HepG2 (cell line): ENCODE measurements around the gene HDLBP. TPM values are rescaled to one million over a fixed set of nuclear protein-coding genes. Genes with fewer than 3 reads are reported as not detected.

ENCODE experiments used
- ATM ChIP-seq: fragments of 450-650 bp; IDR thresholded peaks from 2 replicates; pipeline ENCODE4 v1.7.1; 2017; ENCODE audit warnings: mild to moderate bottlenecking, borderline replicate concordance
- EED ChIP-seq: sonication (generic); formaldehyde crosslinking; IDR thresholded peaks from 2 replicates; pipeline ENCODE4 v1.5.0; 2020; ENCODE audit warnings: mild to moderate bottlenecking, missing genetic modification reagents
- ELF3 ChIP-seq: IDR thresholded peaks from 2 replicates; pipeline ENCODE4 v1.6.1; 2016; ENCODE audit warnings: missing genetic modification reagents, missing compliant biosample characterization
- HIVEP1 ChIP-seq: sonication (generic); formaldehyde crosslinking; IDR thresholded peaks from 2 replicates; pipeline ENCODE4 v1.4.0; 2020; ENCODE audit warnings: mild to moderate bottlenecking, missing genetic modification reagents
- NBN ChIP-seq: fragments of 450-650 bp; conservative IDR thresholded peaks from 2 replicates; pipeline ENCODE4 v1.6.1; 2017
- ZBTB42 ChIP-seq: sonication (generic); formaldehyde crosslinking; IDR thresholded peaks from 2 replicates; pipeline ENCODE4 v1.5.0; 2020; ENCODE audit warnings: mild to moderate bottlenecking, missing genetic modification reagents
- ZNF333 ChIP-seq: sonication (generic); formaldehyde crosslinking; IDR thresholded peaks from 2 replicates; pipeline ENCODE4 v1.4.0; 2020; ENCODE audit warnings: mild to moderate bottlenecking, missing genetic modification reagents, borderline replicate concordance
- polyA plus RNA-seq, 8 experiments: library from polyadenylated mRNA; depleted of rRNA in 3 of 8; stranded (reverse) in 7 of 8; unstranded in 1 of 8; fragments of >200 nt; fragmentation: Illumina TruSeq in 4 of 8; extraction: Trizol in 4 of 8; gene quantifications; 2 replicates each; pipeline versions ENCODE4 v1.2.1 to v1.2.3, GENCODE V29; 2011 to 2016; ENCODE audit warnings: low read depth in 4 of 8, missing spikeins in 1 of 8, mixed read lengths in 1 of 8; ENCODE audit not compliant: insufficient read depth in 1 of 8
- total RNA-seq, 5 experiments: library from RNA; depleted of rRNA; stranded (reverse); fragments of >200 nt; fragmentation: Illumina TruSeq; extraction: Trizol; gene quantifications; 2 replicates each; pipeline ENCODE4 v1.2.3, GENCODE V29; 2016; ENCODE audit warnings: low read depth in 1 of 5
- TF ChIP-seq, protein P1 (sequence below), 2 experiments: fragments of 450-650 bp in 1 of 2; sonication (generic) in 1 of 2; formaldehyde crosslinking in 1 of 2; IDR thresholded peaks; 2 replicates each; pipeline versions ENCODE4 v1.6.1 to v1.8.0; 2016 to 2022; ENCODE audit warnings: antibody characterized with exemption in 1 of 2, mild to moderate bottlenecking in 1 of 2, missing genetic modification reagents in 1 of 2
- TF ChIP-seq, protein P2 (sequence below): sonication (generic); formaldehyde crosslinking; IDR thresholded peaks from 2 replicates; pipeline ENCODE4 v1.4.0; 2020; ENCODE audit warnings: missing genetic modification reagents
- TF ChIP-seq, protein P3 (sequence below): sonication (generic); formaldehyde crosslinking; IDR thresholded peaks from 2 replicates; pipeline ENCODE4 v1.4.0; 2020; ENCODE audit warnings: missing genetic modification reagents
- TF ChIP-seq, protein P4 (sequence below): IDR thresholded peaks from 2 replicates; pipeline ENCODE4 v1.6.1; 2018; ENCODE audit warnings: missing genetic modification reagents, mild to moderate bottlenecking, missing compliant biosample characterization

HDLBP gene
- total and polyA plus RNA-seq, 2 of the 13 experiments (the other 11 are each of a cell fraction or from before 2014, with no cell fraction given): 464 to 707 TPM

DNA sequence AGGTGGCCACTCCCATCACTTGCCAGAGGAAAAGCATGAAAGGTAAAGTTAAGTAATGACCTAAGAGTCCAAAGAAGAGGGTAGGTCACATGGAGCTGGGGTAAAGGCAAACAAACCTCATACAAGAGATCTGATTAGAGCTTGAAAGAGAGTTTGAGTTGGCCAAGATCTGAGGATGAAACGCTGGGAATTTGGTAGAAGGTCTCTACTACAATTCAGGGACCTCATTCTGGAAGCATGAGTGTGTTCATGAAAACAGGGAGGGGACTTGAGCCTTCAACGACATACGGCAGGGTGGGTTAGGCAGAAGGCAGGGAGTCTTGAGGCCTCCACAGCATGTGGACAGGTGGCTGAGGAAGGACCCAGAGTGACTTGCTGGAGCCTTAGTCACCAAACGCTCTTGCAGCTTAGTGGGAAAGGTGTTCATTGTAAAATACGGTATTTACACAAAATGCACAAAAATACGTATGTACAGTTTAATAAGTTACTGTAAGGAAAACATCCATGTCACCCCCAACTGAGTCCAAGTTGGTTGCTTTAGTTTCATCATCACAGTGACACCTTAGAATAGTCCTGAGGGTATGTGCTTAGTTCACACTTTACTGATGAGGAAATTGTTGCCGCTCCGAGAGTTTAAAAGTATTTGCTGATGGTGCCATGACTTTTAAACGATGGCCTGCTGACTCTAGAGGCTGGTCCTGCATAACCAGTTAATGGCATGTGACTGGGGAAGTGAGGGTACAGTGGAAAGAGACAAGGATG lies 35.6 kb upstream of the HDLBP start (continued):
- TF ChIP-seq, protein P1, sequence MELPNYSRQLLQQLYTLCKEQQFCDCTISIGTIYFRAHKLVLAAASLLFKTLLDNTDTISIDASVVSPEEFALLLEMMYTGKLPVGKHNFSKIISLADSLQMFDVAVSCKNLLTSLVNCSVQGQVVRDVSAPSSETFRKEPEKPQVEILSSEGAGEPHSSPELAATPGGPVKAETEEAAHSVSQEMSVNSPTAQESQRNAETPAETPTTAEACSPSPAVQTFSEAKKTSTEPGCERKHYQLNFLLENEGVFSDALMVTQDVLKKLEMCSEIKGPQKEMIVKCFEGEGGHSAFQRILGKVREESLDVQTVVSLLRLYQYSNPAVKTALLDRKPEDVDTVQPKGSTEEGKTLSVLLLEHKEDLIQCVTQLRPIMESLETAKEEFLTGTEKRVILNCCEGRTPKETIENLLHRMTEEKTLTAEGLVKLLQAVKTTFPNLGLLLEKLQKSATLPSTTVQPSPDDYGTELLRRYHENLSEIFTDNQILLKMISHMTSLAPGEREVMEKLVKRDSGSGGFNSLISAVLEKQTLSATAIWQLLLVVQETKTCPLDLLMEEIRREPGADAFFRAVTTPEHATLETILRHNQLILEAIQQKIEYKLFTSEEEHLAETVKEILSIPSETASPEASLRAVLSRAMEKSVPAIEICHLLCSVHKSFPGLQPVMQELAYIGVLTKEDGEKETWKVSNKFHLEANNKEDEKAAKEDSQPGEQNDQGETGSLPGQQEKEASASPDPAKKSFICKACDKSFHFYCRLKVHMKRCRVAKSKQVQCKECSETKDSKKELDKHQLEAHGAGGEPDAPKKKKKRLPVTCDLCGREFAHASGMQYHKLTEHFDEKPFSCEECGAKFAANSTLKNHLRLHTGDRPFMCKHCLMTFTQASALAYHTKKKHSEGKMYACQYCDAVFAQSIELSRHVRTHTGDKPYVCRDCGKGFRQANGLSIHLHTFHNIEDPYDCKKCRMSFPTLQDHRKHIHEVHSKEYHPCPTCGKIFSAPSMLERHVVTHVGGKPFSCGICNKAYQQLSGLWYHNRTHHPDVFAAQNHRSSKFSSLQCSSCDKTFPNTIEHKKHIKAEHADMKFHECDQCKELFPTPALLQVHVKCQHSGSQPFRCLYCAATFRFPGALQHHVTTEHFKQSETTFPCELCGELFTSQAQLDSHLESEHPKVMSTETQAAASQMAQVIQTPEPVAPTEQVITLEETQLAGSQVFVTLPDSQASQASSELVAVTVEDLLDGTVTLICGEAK (IDR thresholded peaks at IDR 0.05): no peak
- TF ChIP-seq, protein P1 (CRISPR knock-in tag; IDR thresholded peaks at IDR 0.05): no peak
- TF ChIP-seq, protein P2, sequence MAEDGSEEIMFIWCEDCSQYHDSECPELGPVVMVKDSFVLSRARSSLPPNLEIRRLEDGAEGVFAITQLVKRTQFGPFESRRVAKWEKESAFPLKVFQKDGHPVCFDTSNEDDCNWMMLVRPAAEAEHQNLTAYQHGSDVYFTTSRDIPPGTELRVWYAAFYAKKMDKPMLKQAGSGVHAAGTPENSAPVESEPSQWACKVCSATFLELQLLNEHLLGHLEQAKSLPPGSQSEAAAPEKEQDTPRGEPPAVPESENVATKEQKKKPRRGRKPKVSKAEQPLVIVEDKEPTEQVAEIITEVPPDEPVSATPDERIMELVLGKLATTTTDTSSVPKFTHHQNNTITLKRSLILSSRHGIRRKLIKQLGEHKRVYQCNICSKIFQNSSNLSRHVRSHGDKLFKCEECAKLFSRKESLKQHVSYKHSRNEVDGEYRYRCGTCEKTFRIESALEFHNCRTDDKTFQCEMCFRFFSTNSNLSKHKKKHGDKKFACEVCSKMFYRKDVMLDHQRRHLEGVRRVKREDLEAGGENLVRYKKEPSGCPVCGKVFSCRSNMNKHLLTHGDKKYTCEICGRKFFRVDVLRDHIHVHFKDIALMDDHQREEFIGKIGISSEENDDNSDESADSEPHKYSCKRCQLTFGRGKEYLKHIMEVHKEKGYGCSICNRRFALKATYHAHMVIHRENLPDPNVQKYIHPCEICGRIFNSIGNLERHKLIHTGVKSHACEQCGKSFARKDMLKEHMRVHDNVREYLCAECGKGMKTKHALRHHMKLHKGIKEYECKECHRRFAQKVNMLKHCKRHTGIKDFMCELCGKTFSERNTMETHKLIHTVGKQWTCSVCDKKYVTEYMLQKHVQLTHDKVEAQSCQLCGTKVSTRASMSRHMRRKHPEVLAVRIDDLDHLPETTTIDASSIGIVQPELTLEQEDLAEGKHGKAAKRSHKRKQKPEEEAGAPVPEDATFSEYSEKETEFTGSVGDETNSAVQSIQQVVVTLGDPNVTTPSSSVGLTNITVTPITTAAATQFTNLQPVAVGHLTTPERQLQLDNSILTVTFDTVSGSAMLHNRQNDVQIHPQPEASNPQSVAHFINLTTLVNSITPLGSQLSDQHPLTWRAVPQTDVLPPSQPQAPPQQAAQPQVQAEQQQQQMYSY (CRISPR knock-in tag): no peak
- TF ChIP-seq ELF3 (CRISPR knock-in tag): peak; percentile 52; the same call in 1 of the 2 replicates
- TF ChIP-seq ZBTB42 (CRISPR knock-in tag): no peak
- no peak for TF ChIP-seq EED
- TF ChIP-seq NBN: no peak
- TF ChIP-seq HIVEP1 (CRISPR knock-in tag): no peak
- TF ChIP-seq, protein P3, sequence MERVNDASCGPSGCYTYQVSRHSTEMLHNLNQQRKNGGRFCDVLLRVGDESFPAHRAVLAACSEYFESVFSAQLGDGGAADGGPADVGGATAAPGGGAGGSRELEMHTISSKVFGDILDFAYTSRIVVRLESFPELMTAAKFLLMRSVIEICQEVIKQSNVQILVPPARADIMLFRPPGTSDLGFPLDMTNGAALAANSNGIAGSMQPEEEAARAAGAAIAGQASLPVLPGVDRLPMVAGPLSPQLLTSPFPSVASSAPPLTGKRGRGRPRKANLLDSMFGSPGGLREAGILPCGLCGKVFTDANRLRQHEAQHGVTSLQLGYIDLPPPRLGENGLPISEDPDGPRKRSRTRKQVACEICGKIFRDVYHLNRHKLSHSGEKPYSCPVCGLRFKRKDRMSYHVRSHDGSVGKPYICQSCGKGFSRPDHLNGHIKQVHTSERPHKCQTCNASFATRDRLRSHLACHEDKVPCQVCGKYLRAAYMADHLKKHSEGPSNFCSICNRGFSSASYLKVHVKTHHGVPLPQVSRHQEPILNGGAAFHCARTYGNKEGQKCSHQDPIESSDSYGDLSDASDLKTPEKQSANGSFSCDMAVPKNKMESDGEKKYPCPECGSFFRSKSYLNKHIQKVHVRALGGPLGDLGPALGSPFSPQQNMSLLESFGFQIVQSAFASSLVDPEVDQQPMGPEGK (CRISPR knock-in tag): peak; percentile 16; the same call in 1 of the 2 replicates
- TF ChIP-seq, protein P4, sequence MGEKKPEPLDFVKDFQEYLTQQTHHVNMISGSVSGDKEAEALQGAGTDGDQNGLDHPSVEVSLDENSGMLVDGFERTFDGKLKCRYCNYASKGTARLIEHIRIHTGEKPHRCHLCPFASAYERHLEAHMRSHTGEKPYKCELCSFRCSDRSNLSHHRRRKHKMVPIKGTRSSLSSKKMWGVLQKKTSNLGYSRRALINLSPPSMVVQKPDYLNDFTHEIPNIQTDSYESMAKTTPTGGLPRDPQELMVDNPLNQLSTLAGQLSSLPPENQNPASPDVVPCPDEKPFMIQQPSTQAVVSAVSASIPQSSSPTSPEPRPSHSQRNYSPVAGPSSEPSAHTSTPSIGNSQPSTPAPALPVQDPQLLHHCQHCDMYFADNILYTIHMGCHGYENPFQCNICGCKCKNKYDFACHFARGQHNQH (CRISPR knock-in tag): no peak; the same call in 1 of the 2 replicates
- no peak for TF ChIP-seq ZNF333 (CRISPR knock-in tag)
- TF ChIP-seq ATM: no peak
